ENCODE results near the gene CCDC149.

- TF ChIP-seq, protein P1, sequence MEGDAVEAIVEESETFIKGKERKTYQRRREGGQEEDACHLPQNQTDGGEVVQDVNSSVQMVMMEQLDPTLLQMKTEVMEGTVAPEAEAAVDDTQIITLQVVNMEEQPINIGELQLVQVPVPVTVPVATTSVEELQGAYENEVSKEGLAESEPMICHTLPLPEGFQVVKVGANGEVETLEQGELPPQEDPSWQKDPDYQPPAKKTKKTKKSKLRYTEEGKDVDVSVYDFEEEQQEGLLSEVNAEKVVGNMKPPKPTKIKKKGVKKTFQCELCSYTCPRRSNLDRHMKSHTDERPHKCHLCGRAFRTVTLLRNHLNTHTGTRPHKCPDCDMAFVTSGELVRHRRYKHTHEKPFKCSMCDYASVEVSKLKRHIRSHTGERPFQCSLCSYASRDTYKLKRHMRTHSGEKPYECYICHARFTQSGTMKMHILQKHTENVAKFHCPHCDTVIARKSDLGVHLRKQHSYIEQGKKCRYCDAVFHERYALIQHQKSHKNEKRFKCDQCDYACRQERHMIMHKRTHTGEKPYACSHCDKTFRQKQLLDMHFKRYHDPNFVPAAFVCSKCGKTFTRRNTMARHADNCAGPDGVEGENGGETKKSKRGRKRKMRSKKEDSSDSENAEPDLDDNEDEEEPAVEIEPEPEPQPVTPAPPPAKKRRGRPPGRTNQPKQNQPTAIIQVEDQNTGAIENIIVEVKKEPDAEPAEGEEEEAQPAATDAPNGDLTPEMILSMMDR (IDR thresholded peaks at IDR 0.05; ENCODE audit: insufficient read depth, low read length, poor library complexity, severe bottlenecking): no peak
- no peak for TF ChIP-seq EZH2phosphoT487 (conservative IDR thresholded peaks at IDR 0.05; ENCODE audit: low read length)
These were observed 113.7 kb downstream of the CCDC149 start for GRCh38 chr4:24799196-24799543.

Data from SU-DHL-6 (cell line).